Measurements from ENCODE around the gene CREBBP. TPM values are rescaled to one million over a fixed set of nuclear protein-coding genes. Genes with fewer than 3 reads are reported as not detected.

Gene CREBBP
- total RNA-seq, 1 donor from 2014 or later = 151 TPM

DNA sequence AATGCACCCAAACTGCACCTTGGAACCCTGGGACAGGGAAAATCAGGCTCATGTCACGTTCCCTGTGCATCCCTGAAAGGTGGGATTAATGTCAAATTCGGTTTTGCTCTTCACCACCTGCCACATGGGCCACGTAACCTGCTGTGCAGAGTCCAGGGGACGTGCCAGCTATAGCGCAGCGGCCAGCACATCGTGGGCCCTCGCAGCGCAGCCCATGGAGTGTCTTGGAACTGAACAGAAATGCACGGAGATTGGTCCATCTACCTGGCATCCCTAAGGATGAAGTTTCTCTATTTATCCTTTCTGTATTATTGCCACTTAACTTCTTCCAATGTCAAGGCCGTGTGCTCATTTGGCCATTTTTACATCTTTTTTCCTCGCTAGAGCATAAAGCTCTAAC, 95.1 kb downstream of the CREBBP start:
- Mint-ChIP-seq H3K36me3 (peaks cover 22% of the 10 kb centered on the region), H3K27ac (no peak overlapping the region), H3K27me3 (ENCODE audit: low read depth) (no peaks in the 10 kb centered on the region), H3K4me1 (no peaks in the 10 kb centered on the region), H3K9me3 (no peaks in the 10 kb centered on the region), H3K4me3 (no peak overlapping the region)
- TF ChIP-seq, protein P1, sequence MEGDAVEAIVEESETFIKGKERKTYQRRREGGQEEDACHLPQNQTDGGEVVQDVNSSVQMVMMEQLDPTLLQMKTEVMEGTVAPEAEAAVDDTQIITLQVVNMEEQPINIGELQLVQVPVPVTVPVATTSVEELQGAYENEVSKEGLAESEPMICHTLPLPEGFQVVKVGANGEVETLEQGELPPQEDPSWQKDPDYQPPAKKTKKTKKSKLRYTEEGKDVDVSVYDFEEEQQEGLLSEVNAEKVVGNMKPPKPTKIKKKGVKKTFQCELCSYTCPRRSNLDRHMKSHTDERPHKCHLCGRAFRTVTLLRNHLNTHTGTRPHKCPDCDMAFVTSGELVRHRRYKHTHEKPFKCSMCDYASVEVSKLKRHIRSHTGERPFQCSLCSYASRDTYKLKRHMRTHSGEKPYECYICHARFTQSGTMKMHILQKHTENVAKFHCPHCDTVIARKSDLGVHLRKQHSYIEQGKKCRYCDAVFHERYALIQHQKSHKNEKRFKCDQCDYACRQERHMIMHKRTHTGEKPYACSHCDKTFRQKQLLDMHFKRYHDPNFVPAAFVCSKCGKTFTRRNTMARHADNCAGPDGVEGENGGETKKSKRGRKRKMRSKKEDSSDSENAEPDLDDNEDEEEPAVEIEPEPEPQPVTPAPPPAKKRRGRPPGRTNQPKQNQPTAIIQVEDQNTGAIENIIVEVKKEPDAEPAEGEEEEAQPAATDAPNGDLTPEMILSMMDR (IDR thresholded peaks at IDR 0.05; ENCODE audit: unreplicated experiment) = no peak
- DNase-seq (ENCODE audit: low spot score in 2 of 2, unreplicated experiment in 2 of 2) = no peak

DNA sequence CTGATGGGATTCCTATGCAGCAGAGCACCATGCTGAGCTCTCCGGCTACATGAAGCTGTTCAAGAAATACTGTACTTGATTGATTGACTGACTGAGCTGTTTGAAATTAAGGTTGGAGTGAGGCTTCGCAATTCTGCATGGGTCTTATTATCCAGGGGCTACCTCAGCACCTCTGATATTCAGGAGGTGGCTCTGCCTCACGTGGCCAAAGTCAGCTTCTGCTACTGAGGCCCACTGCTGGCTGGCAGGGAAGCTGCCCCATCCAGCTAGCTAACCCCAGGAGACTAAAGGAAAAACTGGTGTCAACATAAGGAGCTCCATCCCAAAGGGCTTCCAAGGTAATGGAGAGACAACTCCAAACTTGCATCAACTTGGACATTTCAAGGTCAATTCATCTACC, 97.0 kb downstream of the CREBBP start:
- H3K27ac Mint-ChIP-seq = peak overlapping the region; percentile 62
- H3K4me1 Mint-ChIP-seq = no peaks in the 10 kb centered on the region
- peaks cover 14% of the 10 kb centered on the region for H3K36me3 Mint-ChIP-seq
- TF ChIP-seq, protein P1 (IDR thresholded peaks at IDR 0.05; ENCODE audit: unreplicated experiment) = no peak
- H3K4me3 Mint-ChIP-seq = no peak overlapping the region
- H3K27me3 Mint-ChIP-seq (ENCODE audit: low read depth) = no peaks in the 10 kb centered on the region
- no peaks in the 10 kb centered on the region for H3K9me3 Mint-ChIP-seq
- no peak for DNase-seq (ENCODE audit: low spot score in 2 of 2, unreplicated experiment in 2 of 2)

GRCh38 chr16:3782566-3782965, 97.9 kb downstream of the CREBBP start:
- Mint-ChIP-seq H3K27me3 (ENCODE audit: low read depth) (no peaks in the 10 kb centered on the region), H3K4me3 (no peak overlapping the region), H3K4me1 (no peaks in the 10 kb centered on the region), H3K27ac (peak overlapping the region; percentile 1), H3K9me3 (no peaks in the 10 kb centered on the region), H3K36me3 (peaks cover 21% of the 10 kb centered on the region)
- TF ChIP-seq, protein P1 (IDR thresholded peaks at IDR 0.05; ENCODE audit: unreplicated experiment) = no peak
- DNase-seq (ENCODE audit: low spot score in 2 of 2, unreplicated experiment in 2 of 2) = no peak

DNA sequence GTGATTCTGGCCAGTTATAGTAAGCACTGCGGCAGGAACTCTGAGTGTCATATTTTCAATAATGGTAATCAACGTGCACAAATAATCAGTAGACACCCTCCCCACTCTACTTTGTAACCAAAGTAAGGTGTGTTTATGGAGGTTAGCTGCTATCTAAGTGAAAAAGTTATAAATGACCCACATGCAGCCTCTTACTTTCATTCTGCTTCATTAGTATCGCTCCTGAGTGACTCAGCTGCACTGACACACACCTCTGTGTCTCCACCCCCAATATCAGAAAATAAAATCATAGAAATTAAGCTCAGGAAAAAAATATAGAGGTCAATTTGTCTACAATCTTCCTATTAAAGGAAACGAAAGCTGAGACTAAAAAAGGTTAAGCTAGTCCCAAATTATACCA, 99.1 kb downstream of the CREBBP start:
- no peak for DNase-seq (ENCODE audit: low spot score in 2 of 2, unreplicated experiment in 2 of 2)
- no peaks in the 10 kb centered on the region for H3K9me3 Mint-ChIP-seq
- no peak overlapping the region for H3K4me3 Mint-ChIP-seq
- no peaks in the 10 kb centered on the region for H3K27me3 Mint-ChIP-seq (ENCODE audit: low read depth)
- TF ChIP-seq, protein P1 (IDR thresholded peaks at IDR 0.05; ENCODE audit: unreplicated experiment) = no peak
- peaks cover 24% of the 10 kb centered on the region for H3K36me3 Mint-ChIP-seq
- no peaks in the 10 kb centered on the region for H3K4me1 Mint-ChIP-seq
- no peak overlapping the region for H3K27ac Mint-ChIP-seq

- Mint-ChIP-seq H3K9me3 (no peaks in the 10 kb centered on the region), H3K4me3 (no peak overlapping the region), H3K36me3 (peaks cover 26% of the 10 kb centered on the region), H3K4me1 (no peaks in the 10 kb centered on the region), H3K27ac (no peak overlapping the region), H3K27me3 (ENCODE audit: low read depth) (no peaks in the 10 kb centered on the region)
- TF ChIP-seq, protein P1 (IDR thresholded peaks at IDR 0.05; ENCODE audit: unreplicated experiment) = no peak
- no peak for DNase-seq (ENCODE audit: low spot score in 2 of 2, unreplicated experiment in 2 of 2)
These were observed 99.9 kb downstream of the CREBBP start for GRCh38 chr16:3780570-3780969.

DNA sequence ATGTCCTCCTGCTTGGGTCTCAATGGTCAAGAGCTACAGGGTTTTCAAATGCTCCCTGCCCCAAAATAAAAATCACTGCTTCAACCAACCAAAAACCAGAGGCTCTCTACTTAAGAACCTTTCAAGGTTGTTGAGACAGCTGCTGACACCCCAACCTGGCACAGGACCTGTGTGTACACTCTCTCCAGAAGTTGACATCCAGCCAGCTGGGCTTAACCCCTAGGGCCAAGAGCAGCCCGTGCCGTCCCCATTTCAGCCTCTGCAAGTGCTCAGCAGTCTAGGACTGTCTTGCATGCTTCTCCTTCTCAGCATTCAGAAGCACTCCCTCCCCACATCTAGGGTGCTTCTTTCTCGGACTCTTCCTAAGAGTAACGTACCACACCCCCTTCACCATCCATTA, 104.2 kb downstream of the CREBBP start:
- TF ChIP-seq, protein P1 (IDR thresholded peaks at IDR 0.05; ENCODE audit: unreplicated experiment) = no peak
- no peak for DNase-seq (ENCODE audit: low spot score in 2 of 2, unreplicated experiment in 2 of 2)
- H3K4me3 Mint-ChIP-seq = no peak overlapping the region
- H3K9me3 Mint-ChIP-seq = no peaks in the 10 kb centered on the region
- peaks cover 41% of the 10 kb centered on the region for H3K36me3 Mint-ChIP-seq
- H3K27ac Mint-ChIP-seq = no peak overlapping the region
- no peaks in the 10 kb centered on the region for H3K4me1 Mint-ChIP-seq
- no peaks in the 10 kb centered on the region for H3K27me3 Mint-ChIP-seq (ENCODE audit: low read depth)

All from mesothelial cell of epicardium (in vitro differentiated cells).